D341Med (cell line): ENCODE results near the gene CDH23.
"Not testable (repeated sequence)": the region's sequence is repeated elsewhere in the genome, so short reads cannot be mapped to it uniquely, and the experiment has no call there.

Experiments
- DNase-seq: peaks from one replicate; pipeline ENCODE4 v3.0.0; 2012; ENCODE audit warnings: low spot score

The CDH23 gene

GRCh38 chr10:71396711-71397295 is at the start of gene CDH23:
TSS of gene CDH23 (plus strand) at chr10:71396920. CDS start at chr10:71439832, 42,912 bp downstream.
- DNase-seq, result peak; percentile 44

- no peak for DNase-seq
These were observed 48.9 kb upstream of the CDH23 start for GRCh38 chr10:71347587-71348395.

GRCh38 chr10:71348850-71349249 is 47.9 kb upstream of the CDH23 start:
- DNase-seq, result no peak

- no peak for DNase-seq
These were observed 47.3 kb upstream of the CDH23 start for GRCh38 chr10:71349406-71349805.

- DNase-seq, result no peak
These were observed 45.6 kb upstream of the CDH23 start for GRCh38 chr10:71351087-71351486.

GRCh38 chr10:71351628-71352319 is 44.9 kb upstream of the CDH23 start:
- DNase-seq, result no peak

- no peak for DNase-seq
These were observed 43.1 kb upstream of the CDH23 start for GRCh38 chr10:71353639-71354038.

- no peak for DNase-seq
These were observed 41.9 kb upstream of the CDH23 start for GRCh38 chr10:71354776-71355175.

GRCh38 chr10:71355886-71356285 is 40.8 kb upstream of the CDH23 start:
- no peak for DNase-seq

GRCh38 chr10:71357792-71358265 is 38.9 kb upstream of the CDH23 start:
- no peak for DNase-seq

GRCh38 chr10:71358277-71358676 is 38.4 kb upstream of the CDH23 start:
- DNase-seq, result no peak

- not testable (repeated sequence) for DNase-seq
These were observed 37.8 kb upstream of the CDH23 start for GRCh38 chr10:71358906-71359305.

GRCh38 chr10:71359364-71360046 is 37.2 kb upstream of the CDH23 start:
- no peak for DNase-seq

- no peak for DNase-seq
These were observed 36.0 kb upstream of the CDH23 start for GRCh38 chr10:71360735-71361134.

- DNase-seq, result no peak
These were observed 35.1 kb upstream of the CDH23 start for GRCh38 chr10:71361581-71361980.

- no peak for DNase-seq
These were observed 34.6 kb upstream of the CDH23 start for GRCh38 chr10:71362141-71362540.

GRCh38 chr10:71363936-71364335 is 32.8 kb upstream of the CDH23 start:
- no peak for DNase-seq

- no peak for DNase-seq
These were observed 31.4 kb upstream of the CDH23 start for GRCh38 chr10:71365366-71365765.

- DNase-seq, result no peak
These were observed 30.0 kb upstream of the CDH23 start for GRCh38 chr10:71366690-71367089.

- DNase-seq, result no peak
These were observed 29.4 kb upstream of the CDH23 start for GRCh38 chr10:71367271-71367670.

GRCh38 chr10:71368176-71368575 is 28.5 kb upstream of the CDH23 start:
- no peak for DNase-seq

GRCh38 chr10:71368643-71369042 is 28.1 kb upstream of the CDH23 start:
- DNase-seq, result no peak
